ENCODE data around the gene ADPGK. TPM values are rescaled to one million over a fixed set of nuclear protein-coding genes. Genes with fewer than 3 reads are reported as not detected.

The ADPGK gene
- total RNA-seq, 1 donor from 2014 or later = 24.8 TPM

DNA sequence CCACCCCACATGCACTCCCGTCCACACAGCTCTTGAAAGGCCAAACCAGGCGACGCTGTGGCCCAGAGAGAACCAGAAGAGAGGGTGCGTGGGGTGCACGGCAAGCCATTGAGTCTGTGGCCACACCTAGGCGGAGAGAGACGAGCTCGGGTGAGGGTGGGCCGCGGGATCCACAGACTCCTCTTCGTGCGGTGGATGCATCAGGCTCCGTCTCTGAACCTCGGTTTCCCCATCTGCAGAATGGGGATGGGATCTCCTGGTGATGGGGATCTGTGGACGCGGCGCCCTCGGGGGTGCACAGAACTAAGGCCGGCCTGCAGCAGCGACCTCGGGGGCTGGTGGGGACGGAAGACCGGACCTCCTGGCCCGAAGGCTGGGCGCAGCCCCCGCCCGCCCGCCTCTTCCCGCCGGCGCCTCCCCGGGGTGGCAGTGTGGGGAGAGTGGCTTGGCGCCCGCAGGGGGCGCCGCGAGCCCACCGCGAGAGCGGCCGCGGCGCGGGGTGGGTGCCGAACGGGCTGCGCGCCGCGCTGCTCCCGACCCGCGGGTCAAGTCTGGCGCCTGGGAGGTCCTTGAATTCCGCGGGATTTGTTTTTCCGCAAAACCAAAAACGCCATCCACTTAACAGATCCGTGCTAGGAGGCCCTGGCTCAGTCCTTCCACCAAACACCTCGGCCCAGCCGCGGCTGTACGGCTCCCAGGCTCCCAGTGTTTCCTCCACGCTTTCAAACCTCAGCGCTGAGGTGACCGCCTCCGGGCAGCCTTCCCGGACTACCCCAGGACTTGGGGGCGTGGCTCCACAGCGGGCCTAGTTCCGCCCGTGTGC lies 13.2 kb upstream of the ADPGK start:
- intact Hi-C loops (cut with DNase I) = loop anchor here (1.0 to 5.0 kb wide), 2 partner anchors 106 to 285 kb away; no protein-coding TSS in a partner anchor
- TF ChIP-seq, protein P1, sequence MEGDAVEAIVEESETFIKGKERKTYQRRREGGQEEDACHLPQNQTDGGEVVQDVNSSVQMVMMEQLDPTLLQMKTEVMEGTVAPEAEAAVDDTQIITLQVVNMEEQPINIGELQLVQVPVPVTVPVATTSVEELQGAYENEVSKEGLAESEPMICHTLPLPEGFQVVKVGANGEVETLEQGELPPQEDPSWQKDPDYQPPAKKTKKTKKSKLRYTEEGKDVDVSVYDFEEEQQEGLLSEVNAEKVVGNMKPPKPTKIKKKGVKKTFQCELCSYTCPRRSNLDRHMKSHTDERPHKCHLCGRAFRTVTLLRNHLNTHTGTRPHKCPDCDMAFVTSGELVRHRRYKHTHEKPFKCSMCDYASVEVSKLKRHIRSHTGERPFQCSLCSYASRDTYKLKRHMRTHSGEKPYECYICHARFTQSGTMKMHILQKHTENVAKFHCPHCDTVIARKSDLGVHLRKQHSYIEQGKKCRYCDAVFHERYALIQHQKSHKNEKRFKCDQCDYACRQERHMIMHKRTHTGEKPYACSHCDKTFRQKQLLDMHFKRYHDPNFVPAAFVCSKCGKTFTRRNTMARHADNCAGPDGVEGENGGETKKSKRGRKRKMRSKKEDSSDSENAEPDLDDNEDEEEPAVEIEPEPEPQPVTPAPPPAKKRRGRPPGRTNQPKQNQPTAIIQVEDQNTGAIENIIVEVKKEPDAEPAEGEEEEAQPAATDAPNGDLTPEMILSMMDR (IDR thresholded peaks at IDR 0.05) = peak; percentile 39 to 76 (median 52)

DNA sequence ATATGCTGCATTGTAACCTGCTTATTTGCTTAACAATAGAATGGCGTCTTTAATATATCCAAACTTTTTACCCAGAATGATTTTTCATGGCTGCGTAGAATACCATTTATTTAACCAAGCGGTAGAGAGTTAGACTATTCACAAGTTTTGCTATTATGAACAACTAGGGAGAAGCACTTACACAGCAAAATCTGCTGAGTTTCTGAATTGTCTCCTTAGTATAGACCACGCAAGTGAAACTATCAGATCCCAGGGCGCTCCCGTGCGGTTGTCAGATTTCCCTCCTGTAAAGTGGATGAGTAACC lies 12.6 kb upstream of the ADPGK start:
- intact Hi-C loops (cut with DNase I) = loop anchor here (1.0 to 5.0 kb wide), 2 partner anchors 106 to 285 kb away; no protein-coding TSS in a partner anchor
- H3K9me3 ChIP-seq = no peaks in the 10 kb centered on the region
- no peak for DNase-seq (ENCODE audit: low spot score in 2 of 2)
- H3K27me3 ChIP-seq = no peaks in the 10 kb centered on the region
- no peak overlapping the region for H3K27ac ChIP-seq
- TF ChIP-seq, protein P1 (IDR thresholded peaks at IDR 0.05) = no peak
- H3K36me3 ChIP-seq = no peaks in the 10 kb centered on the region
- peaks cover 0 to 7% of the 10 kb centered on the region in 2 donors for H3K4me1 ChIP-seq
- peak overlapping the region; percentile 51 to 69 for H3K4me3 ChIP-seq

More for the DNA sequence above, 13.2 kb upstream of the ADPGK start:
- Histone ChIP-seq H3K36me3 (no peaks in the 10 kb centered on the region), H3K9me3 (no peaks in the 10 kb centered on the region), H3K27ac (peak overlapping the region in 1 of 2 donors; percentile 7), H3K27me3 (no peaks in the 10 kb centered on the region), H3K4me1 (peaks cover 0 to 7% of the 10 kb centered on the region in 2 donors), H3K4me3 (peak overlapping the region; percentile 51 to 69)
- DNase-seq (ENCODE audit: low spot score in 2 of 2) = peak in 1 of 2 donors; percentile 66

DNA sequence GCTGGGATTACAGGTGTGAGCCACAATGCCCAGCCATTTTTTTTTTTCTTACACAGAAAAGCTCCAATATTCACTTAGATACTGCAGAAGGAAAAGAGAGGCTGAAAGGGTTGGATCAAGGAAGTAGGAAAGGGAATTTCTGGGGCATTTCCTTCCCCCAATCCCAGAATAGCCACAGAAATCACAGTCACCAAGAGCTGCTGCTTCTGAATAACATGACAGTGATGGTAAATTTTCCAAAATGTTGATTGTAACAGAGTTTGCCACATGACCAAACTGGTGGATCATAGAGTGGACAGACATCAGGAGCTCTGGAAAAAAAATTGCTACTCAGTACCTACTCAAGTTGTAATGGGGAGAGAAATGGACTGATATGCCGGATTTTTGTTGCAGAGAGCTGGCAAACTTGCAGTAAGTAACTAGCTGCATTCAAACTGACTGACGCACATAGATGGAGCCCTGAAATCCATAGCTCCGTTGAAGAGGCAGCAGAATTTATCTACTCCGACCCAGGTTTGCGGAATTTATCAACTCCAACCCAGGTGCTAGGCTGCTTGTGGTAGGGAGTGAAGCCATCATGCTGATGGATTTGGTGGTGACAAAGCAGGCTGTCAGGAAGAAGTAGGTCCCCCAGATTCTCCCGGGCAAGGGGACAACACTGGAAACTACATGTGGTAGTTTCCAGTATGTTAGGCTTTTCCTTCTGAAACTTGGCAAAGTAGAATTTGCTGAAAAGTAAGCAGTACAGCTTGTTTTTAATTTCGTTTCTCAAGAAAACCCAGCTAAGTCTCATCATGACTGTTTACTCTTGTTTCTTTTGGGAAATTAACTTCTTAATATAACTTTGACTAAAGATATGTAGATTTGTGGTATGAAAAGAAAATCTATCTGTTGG lies 10.5 kb upstream of the ADPGK start:
- no peak for DNase-seq (ENCODE audit: low spot score in 2 of 2)
- Histone ChIP-seq H3K36me3 (no peaks in the 10 kb centered on the region), H3K4me1 (peaks cover 0 to 7% of the 10 kb centered on the region in 2 donors), H3K27ac (no peak overlapping the region), H3K4me3 (no peak overlapping the region), H3K27me3 (no peaks in the 10 kb centered on the region), H3K9me3 (no peaks in the 10 kb centered on the region)
- intact Hi-C loops (cut with DNase I) = no loop called here
- TF ChIP-seq, protein P1 (IDR thresholded peaks at IDR 0.05) = no peak

DNA sequence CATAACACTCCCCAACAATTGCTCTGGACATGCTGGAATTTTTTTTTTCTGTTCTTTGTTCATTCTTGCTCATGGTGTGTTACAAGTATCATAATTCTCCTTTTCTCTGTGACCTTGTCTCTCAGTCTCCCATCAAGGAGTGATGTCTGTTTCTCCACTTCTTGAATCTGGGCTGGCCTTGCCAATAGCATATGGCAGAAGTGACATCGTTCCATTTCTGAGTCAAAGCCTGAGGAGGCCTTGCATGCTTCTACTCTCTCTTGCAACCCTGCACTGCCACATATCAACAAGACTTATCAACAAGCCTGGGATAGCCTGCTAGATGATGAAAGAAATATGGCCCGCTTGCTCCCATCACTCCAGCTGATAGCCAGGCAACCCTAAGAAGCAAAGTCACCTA lies 8.9 kb upstream of the ADPGK start:
- no peaks in the 10 kb centered on the region for H3K9me3 ChIP-seq
- no peak for DNase-seq (ENCODE audit: low spot score in 2 of 2)
- no peak overlapping the region for H3K27ac ChIP-seq
- H3K4me1 ChIP-seq = peaks cover 0 to 9% of the 10 kb centered on the region in 2 donors
- intact Hi-C loops (cut with DNase I) = no loop called here
- TF ChIP-seq, protein P1 (IDR thresholded peaks at IDR 0.05) = no peak
- H3K4me3 ChIP-seq = no peak overlapping the region
- no peaks in the 10 kb centered on the region for H3K36me3 ChIP-seq
- no peaks in the 10 kb centered on the region for H3K27me3 ChIP-seq

DNA sequence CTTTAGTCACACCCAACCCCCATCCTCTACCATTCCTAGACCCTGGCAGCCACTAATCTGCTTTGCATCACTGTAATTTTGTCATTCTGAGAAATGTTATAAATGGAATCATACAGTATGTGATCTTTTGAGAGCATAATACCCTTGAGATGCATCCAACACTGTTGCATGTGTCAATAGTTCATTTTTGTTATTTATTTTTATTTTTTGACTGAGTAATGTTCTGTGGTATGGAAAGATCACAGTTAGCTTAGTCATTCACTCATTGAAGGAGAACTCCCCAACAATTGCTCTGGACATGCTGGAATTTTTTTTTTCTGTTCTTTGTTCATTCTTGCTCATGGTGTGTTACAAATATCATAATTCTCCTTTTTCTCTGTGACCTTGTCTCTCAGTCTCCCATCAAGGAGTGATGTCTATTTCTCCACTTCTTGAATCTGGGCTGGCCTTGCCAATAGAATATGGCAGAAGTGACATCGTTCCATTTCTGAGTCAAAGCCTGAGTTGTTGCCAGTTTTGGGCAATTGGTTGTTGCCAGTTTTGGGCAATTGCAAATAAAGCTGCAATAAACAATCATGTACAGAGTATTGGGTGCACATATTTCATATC lies 6.8 kb upstream of the ADPGK start:
- TF ChIP-seq, protein P1 (IDR thresholded peaks at IDR 0.05) = no peak
- DNase-seq (ENCODE audit: low spot score in 2 of 2) = no peak
- H3K36me3 ChIP-seq = no peaks in the 10 kb centered on the region
- intact Hi-C loops (cut with DNase I) = no loop called here
- no peaks in the 10 kb centered on the region for H3K9me3 ChIP-seq
- H3K4me3 ChIP-seq = no peak overlapping the region
- peaks cover 0 to 3% of the 10 kb centered on the region in 2 donors for H3K4me1 ChIP-seq
- no peak overlapping the region for H3K27ac ChIP-seq
- no peaks in the 10 kb centered on the region for H3K27me3 ChIP-seq

All from ascending aorta (tissue), 2 donors.